Gastrocnemius medialis (tissue), 4 donors: ENCODE results near the gene PEBP1.

Experiments
- CTCF ChIP-seq, 5 experiments: fragments of 450-650 bp in 3 of 5; fragments of 200-600 bp in 2 of 5; sonication (generic) in 2 of 5; IDR thresholded peaks in 4 of 5; conservative IDR thresholded peaks in 1 of 5; 1 replicate in 4 of 5; 2 replicates in 1 of 5; pipeline ENCODE4 v1.5.1; 2016 to 2019; ENCODE audit warnings: antibody characterized with exemption in 5 of 5, mild to moderate bottlenecking in 3 of 5, moderate library complexity in 3 of 5
- POLR2A ChIP-seq, 2 donors: fragments of 450-650 bp; IDR thresholded peaks; one replicate each; pipeline ENCODE4 v1.6.1; 2017; ENCODE audit warnings: antibody characterized with exemption in 2 of 2, mild to moderate bottlenecking in 2 of 2, moderate library complexity in 2 of 2

GRCh38 chr12:118094039-118094438, 41.9 kb upstream of the PEBP1 start:
- no peak for TF ChIP-seq CTCF (IDR thresholded peaks at IDR 0.05 in 4 of 5, conservative IDR thresholded peaks at IDR 0.05 in 1 of 5)
- no peak for TF ChIP-seq POLR2A (IDR thresholded peaks at IDR 0.05)
